RKO (cell line): Measurements from ENCODE around the gene PDE1C.

Source experiments
- DNase-seq: peaks from one replicate; pipeline ENCODE4 v3.0.0-alpha.2; 2016; ENCODE audit warnings: low spot score

The PDE1C gene

GRCh38 chr7:31938650-31939049 is 131.6 kb downstream of the PDE1C start:
- peak; percentile 52 for DNase-seq

DNA sequence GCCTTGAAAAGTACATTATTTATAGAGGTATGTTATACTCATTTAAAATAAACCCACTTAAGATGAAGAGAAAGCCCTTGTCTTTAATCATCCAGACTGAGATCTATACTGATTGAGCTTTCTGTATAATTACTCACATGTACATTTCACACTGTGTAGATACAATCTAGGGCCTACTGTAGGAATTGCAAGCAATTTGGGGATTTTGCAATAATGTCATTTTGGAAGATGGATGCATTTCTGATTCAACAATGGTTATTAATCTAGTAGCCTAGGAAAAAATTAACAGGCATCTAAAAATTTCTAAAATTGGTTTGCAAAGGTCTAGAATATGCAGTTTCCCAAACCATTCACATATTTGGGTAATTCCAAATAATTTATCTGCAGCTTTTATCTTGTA is 132.2 kb downstream of the PDE1C start:
- DNase-seq: no peak

GRCh38 chr7:31935124-31936054 is 134.8 kb downstream of the PDE1C start:
- no peak for DNase-seq

DNA sequence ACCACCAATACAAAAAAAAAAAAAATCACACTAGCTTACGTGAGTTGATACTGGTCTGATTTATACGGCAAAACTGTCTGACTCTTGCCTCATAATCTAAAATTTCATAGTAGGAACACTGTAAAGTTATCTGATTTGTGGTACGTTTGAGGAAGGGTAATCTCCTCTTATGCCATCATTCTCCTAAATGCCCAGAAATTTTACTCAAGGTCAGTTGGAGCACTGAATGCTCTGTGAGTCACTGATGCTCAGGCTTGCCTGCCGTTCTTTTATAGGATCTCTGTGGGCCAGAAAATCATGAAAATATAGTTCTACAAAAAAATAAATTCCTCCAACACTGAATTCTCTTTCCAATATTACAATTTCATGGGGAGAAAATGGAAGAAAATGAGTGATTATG is 135.7 kb downstream of the PDE1C start:
- DNase-seq: no peak

DNA sequence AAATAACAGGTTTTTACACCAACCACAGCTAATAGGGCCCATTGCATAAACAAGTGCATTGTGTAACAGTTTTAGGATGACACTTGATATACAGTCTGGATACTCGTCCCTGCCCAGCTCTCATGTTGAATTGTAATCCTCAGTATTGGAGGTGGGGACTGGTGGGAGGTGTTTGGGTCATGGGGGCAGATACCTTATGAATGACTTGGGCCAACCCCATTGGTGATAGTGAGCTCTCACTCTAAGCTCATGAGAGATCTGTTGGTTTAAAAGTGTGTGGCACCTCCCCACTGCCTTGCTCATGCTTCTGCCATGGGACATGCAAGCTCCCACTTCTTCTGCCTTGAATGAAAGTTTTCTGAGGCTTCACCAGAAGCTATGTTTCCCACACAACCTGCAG is 136.7 kb downstream of the PDE1C start:
- DNase-seq: no peak

DNA sequence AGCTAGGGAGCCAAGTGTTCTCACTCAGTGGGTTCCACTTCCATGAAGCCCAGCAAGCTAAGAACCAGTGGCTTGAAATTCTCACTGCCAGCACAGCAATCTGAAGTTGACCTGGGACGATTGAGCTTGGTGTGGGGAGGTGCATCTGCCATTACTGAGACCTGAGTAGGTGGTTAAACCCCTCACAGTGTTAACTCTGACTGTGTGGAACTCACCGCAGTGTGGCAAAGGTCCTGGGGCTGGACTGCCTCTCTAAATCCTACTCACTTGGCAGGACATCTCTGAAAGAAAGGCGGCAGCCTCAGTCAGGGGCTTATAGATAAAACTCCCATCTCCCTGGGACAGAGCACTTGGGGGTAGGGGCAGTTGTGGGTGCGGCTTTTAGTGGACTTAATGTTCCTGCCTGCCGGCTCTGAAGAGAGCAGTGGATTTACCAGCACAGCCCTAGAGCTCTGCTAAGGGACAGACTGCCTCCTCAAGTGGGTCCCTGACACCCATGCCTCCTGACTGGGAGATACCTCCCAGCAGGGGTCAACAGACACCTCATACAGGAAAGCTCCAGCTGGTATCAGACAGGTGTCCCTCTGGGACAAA is 143.1 kb downstream of the PDE1C start:
- no peak for DNase-seq

GRCh38 chr7:31925753-31926454 is 144.3 kb downstream of the PDE1C start:
- DNase-seq: no peak

GRCh38 chr7:31924251-31924650 is 146.0 kb downstream of the PDE1C start:
- no peak for DNase-seq

DNA sequence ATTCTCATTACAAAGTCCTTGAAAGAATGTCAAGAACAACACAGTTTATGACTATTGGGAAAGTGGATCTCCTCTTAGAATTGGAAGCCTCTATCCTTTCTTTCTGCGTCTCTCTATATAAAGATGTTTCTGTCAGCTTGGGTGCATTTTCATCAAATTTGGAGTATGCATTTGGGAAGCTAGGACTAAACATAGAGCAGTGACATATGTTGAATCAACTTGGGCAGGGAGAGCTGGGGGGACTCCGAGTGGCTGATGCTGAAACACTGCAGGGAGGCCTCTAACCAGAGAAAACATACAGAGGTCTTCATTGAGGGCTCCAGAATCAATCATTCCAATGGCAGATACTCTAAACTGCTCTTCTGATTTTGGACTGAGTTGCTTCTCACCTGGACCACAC is 147.4 kb downstream of the PDE1C start:
- DNase-seq: no peak

DNA sequence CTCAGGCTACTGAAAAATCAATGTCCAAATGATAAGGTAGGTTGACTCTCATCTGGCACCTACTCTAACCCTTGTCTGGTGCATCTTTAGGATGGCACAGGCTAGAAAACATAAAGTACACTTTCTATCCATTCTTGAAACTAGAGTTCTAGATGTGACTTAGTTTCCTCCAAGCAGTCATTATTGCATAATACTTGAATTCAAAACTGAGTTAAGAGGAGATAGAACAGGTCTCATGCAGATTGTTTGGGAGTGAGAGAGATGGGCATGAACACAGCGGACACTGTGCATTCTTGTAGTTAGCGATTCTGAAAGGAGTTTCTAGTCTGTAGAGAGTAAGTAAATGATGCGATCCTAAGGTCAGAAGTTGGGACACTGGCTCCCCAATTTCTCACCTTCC is 149.2 kb downstream of the PDE1C start:
- no peak for DNase-seq

- DNase-seq: no peak
Measured at GRCh38 chr7:31919678-31920369, 150.4 kb downstream of the PDE1C start.

DNA sequence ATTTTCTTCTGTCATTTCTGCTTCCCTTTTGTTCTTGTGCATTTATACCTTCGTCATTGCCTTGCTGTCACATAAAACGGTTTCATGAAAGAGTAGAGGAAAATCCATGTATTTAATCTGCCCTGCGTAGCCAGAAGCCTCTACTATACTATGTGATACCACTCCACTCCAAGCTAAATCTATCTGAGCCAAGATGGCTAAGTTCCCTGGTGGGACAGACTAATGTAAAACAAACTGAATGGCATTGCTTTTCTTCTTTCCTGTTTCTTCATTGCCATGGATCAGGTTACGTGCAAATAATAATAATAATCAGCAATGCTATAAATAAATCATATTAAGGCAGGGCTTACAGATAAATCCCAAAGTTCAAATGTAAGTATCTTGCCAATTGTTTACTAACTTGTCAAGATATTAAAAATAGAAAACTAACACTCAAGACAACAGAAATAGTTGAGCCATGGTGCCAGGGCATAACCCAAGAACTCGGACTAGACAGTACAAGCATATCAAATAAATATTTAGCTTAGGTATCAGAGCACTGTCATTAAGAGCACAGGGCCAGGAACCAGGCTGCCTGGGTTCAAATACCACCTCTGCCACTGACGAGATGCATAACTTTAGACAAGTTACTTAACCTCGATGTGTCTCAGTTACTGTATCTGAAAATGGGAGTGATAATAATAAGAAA is 151.4 kb downstream of the PDE1C start:
- DNase-seq: no peak

- DNase-seq: no peak
Measured at GRCh38 chr7:31917256-31917655, 153.0 kb downstream of the PDE1C start.

DNA sequence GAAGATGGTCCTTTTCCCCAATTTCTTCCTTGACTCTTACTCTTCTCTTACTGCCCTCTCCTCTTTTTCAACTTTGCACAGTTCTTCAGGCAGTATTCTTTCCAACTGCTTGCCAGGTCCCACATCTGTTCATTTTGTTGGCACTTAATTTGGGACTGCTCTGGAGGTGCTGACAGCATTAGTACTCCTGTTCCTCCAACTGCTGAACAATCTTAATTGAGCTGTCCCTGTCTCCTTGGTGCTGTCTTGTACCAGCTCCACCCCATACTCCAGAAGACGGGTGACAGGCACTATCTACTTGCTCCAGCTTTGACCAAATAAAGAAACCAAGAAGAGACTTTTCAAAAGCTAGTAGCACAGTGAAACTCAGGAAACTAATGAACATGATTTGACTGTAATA is 160.0 kb downstream of the PDE1C start:
- no peak for DNase-seq

GRCh38 chr7:31906479-31907171 is 163.6 kb downstream of the PDE1C start:
- DNase-seq: no peak

GRCh38 chr7:31903962-31904361 is 166.2 kb downstream of the PDE1C start:
- no peak for DNase-seq

GRCh38 chr7:31899356-31899927 is 170.8 kb downstream of the PDE1C start:
- no peak for DNase-seq

DNA sequence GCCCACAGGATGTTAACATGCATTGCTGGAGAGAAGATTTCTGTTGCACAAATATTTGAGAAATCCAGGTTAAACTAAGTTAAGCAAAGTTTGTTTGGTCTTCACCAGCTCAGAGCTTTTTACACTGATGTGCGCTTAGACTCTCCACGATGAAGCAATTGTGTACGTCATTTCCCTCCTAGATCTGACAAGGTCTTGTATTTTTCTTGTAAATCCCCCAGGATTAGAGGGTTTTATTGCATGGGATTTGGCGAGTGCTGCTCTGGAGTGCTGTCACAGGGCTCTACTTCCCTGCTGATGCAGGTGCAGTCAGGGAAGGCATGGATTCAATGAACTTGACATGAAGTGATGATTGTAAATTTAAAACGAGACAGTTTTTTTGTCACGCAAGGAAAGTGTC is 173.3 kb downstream of the PDE1C start:
- DNase-seq: no peak

GRCh38 chr7:31894308-31894707 is 175.9 kb downstream of the PDE1C start:
- no peak for DNase-seq

GRCh38 chr7:31893365-31893764 is 176.8 kb downstream of the PDE1C start:
- no peak for DNase-seq
